ENCODE measurements around the gene VIPR2. TPM values are rescaled to one million over a fixed set of nuclear protein-coding genes. Genes with fewer than 3 reads are reported as not detected.

The VIPR2 gene
- total RNA-seq, 1 experiment from 2014 or later, result not detected

DNA sequence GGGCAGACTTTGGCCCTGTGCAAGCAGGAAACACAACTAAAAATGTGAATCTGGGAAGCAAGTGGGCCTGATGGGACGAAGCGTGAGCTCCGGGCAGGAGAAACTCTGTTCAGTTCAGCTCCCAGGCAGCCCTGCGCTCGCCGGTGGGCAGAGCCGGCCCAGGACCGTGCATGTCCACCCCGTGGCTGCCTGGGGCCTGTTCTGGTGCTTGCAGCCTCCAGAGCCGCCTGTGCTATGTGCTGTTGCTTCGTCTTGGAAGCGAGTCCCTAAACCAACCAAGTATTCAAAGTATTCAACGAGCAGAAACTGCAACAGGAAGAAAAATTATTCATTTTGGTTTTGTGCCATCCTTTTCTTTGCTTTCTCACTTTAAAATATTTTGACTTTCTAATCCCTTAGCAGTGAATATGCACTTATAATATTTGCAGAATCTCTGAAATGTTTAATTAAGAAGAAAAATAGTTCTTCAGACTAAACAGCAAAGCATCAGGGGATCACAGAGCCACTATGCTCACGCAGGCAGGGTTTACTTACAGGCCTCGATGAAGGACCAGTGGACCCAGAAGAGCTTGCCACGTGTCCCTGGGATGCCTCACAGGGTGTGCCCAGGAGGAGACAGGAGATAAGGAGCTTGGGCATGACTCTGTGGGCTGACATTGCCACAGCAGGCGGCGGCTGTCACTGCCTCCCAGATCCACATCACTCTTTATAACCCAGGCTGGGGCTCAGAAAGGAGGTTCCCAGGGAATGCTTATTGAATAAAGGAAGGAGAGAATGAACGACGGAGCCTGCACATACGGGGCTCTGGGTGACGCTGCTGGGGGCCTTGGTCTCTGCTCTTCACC lies 45.6 kb downstream of the VIPR2 start:
- DNase-seq (ENCODE audit: low spot score), result no peak
- in situ Hi-C loops (cut with HindIII; ENCODE audit: low sequenced_read_pairs), result no loop called here

GRCh38 chr7:159098424-159098786 lies 46.3 kb downstream of the VIPR2 start:
- no peak for DNase-seq (ENCODE audit: low spot score)
- in situ Hi-C loops (cut with HindIII; ENCODE audit: low sequenced_read_pairs), result no loop called here

GRCh38 chr7:159097661-159098423 lies 46.8 kb downstream of the VIPR2 start:
- in situ Hi-C loops (cut with HindIII; ENCODE audit: low sequenced_read_pairs), result no loop called here
- DNase-seq (ENCODE audit: low spot score), result peak; percentile 8

GRCh38 chr7:159096736-159097581 lies 47.7 kb downstream of the VIPR2 start:
- in situ Hi-C loops (cut with HindIII; ENCODE audit: low sequenced_read_pairs), result no loop called here
- DNase-seq (ENCODE audit: low spot score), result no peak

DNA sequence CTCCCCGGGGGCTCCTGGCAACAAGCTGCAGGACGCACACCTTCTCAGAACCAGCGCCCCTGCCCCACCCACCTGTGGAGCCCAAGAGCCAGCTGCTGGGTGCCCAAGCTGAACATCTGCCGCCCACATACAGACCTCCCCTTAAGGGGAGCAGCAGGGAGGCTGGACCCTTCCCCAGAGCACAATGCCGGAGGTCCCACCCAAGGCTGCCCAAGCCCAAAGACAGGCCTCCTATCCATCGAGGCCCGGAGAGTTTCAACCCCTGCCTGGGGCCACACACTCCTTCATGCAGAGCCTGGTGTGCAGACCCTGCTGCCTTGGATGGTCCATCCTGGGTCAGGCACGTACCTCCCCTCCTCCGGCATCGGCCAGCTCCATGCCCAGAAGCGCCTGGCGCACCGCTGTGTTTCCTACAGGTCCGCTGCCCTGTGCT lies 48.7 kb downstream of the VIPR2 start:
- in situ Hi-C loops (cut with HindIII; ENCODE audit: low sequenced_read_pairs), result no loop called here

DNA sequence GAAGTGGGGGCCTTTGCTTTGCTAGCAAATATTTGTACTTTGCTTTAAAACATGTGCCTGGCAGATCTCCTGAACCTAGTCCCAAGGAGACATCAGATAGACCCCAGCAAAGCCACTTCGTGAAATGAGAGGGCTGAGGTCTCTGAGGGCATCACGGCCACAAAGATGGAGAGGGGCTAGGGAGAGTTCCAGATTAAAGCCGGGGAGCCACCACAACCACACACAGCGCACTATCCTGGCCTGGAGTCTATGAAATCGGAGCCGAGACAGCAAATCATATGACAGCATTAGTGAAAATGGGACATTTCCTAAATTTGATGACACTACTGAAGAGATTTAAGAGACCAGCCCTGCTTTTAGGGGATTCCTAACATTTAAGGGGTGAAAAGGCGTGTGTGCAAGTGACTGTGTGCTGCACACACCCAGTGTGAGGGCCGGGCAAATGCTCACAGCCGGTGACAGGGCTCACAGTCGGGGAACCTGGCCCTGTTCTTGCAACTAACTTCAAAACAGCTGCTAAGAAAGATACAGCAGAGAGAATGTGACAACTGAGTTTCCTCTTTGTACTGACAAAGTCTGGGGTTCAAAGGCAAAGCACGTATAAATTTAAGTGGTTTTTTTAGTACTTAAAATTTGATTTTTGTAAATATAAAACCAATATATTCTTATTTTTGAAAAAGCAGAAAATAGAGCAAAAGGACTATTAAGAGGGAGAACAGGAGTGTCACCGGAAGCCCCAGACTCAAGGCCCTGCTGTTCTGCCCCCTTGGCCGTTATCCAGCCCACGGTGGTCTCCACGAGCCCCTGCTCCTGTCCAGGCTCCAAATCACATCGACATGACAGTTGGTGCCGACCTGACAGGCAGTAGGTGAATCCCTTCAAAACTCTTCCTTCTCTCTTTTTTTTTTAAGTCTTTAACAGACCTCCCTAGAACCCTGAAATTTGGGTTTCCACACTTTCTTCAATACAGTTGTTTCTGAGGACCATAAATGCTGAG lies 49.5 kb downstream of the VIPR2 start:
- no peak for DNase-seq (ENCODE audit: low spot score)
- in situ Hi-C loops (cut with HindIII; ENCODE audit: low sequenced_read_pairs), result no loop called here

More for the DNA sequence above, 48.7 kb downstream of the VIPR2 start:
- DNase-seq (ENCODE audit: low spot score), result no peak

DNA sequence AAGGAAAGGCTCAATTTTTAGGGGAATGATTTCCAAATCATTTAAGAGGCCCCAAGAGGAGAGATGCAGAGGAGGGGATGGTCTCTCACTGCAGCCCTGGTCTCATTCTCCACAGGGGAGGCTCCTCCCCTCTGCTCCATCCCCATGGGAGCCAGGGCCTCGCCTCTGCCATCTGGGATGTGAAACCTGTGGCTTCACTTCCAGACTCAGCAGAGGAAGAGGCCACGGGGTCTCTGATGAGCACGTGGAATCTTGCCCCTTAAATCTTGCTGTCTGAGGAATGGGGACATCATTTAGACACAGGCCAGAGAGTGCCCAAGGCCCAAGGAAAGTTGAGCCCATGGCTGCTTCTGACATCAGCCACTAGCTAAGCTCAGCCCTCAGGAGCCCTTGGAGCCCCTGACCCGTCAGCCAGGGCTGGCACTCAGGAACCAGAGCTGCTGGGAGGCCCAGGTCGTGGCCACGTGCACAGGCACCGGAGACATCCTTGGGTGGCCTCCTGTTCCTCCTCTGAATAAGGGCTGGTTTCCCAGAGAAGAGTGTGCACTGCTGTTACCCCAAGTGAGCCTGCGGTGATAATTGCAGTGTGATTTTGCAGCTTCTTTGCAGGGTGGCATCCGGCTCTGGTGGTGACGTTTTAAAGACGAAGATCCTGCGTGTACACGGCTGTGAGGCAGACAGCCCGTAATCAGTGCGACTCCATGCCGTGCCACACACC lies 50.5 kb downstream of the VIPR2 start:
- no peak for DNase-seq (ENCODE audit: low spot score)
- in situ Hi-C loops (cut with HindIII; ENCODE audit: low sequenced_read_pairs), result no loop called here

GRCh38 chr7:159093351-159093971 lies 51.2 kb downstream of the VIPR2 start:
- no peak for DNase-seq (ENCODE audit: low spot score)
- in situ Hi-C loops (cut with HindIII; ENCODE audit: low sequenced_read_pairs), result no loop called here

DNA sequence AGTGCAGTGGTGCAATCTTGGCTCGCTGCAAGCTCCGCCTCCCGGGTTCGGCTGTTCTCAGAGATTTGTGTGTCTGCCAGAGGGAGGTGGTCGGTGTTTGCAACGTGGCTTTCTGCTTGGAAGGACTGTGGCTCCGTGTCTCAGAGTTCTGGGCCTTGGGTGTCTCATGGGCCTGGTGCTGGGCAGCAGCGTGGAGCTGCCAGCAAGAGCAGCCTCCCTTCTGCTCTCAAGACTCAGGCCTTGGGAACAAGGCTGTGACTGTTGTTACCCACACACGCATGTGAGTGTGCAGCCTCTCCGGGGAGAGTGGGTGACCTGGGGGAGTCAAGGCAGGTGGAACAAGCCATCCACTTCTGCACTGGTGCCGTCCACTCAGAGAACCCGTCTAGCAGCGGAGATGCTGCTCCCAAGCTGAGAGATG lies 52.0 kb downstream of the VIPR2 start:
- DNase-seq (ENCODE audit: low spot score), result no peak
- in situ Hi-C loops (cut with HindIII; ENCODE audit: low sequenced_read_pairs), result no loop called here

DNA sequence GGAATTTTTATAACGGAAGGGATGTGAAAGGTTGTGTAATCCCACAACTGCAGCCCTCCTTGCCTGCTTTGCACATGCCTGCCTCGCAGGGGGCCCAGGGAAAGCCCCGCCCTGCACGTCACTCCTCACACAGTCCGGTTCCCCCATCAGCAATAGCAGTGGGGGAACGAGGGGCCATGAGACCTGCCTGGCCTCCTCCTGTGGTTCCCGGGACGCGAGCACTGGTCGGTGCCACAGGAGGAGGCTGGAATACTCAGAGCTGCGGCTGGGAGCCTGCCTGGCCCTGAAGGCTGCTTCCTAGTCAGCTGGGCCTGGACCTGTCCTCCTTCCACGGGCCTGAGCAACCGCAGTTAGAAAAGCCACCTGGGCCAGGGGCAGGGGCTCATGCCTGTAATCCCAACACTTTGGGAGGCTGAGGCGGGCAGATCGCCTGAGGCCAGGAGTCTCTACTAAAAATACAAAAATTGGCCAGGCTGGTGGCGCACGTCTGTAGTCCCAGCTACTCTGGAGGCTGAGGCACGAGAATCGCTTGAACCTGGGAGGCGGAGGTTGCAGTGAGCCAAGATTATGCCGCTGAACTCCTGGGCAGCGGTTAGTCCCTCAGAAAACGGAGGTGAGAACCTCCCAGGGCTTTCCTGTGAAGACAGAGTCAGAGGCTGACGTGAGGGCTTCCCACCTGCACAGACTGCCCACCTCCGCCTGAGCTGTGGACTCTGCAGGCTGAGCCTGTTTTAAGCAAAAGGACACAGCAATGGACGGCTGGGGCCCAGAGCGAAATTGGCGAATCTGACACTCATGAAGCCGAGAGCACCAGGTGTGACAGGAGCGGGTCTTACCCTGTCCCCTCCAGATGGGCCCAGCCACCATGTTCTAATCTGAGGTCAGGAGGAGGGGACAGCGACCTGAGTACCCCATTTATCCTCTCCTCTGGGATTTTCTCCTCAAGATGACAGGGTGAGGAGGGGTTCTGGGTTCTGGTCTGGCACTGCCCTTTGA lies 52.9 kb downstream of the VIPR2 start:
- in situ Hi-C loops (cut with HindIII; ENCODE audit: low sequenced_read_pairs), result no loop called here
- DNase-seq (ENCODE audit: low spot score), result no peak

DNA sequence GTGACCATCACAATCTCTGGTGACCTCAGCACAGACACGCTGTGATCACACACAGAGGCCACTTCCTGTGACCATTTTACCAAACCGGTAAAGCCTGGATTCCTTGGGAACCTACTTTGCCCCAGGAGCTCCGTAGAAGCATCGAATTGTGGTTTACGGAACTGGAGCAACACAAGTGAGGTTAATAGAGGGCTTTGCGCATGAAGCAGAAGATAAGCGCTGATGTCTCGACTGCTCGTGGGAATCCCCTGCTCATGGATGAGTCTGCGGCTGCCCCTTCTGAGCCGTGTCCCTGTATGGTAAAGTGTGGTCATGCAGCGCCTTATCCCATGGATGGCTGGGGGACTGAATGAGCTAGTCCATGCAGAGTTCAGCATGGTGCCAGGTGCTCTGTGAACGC lies 53.6 kb downstream of the VIPR2 start:
- DNase-seq (ENCODE audit: low spot score), result no peak
- in situ Hi-C loops (cut with HindIII; ENCODE audit: low sequenced_read_pairs), result no loop called here

DNA sequence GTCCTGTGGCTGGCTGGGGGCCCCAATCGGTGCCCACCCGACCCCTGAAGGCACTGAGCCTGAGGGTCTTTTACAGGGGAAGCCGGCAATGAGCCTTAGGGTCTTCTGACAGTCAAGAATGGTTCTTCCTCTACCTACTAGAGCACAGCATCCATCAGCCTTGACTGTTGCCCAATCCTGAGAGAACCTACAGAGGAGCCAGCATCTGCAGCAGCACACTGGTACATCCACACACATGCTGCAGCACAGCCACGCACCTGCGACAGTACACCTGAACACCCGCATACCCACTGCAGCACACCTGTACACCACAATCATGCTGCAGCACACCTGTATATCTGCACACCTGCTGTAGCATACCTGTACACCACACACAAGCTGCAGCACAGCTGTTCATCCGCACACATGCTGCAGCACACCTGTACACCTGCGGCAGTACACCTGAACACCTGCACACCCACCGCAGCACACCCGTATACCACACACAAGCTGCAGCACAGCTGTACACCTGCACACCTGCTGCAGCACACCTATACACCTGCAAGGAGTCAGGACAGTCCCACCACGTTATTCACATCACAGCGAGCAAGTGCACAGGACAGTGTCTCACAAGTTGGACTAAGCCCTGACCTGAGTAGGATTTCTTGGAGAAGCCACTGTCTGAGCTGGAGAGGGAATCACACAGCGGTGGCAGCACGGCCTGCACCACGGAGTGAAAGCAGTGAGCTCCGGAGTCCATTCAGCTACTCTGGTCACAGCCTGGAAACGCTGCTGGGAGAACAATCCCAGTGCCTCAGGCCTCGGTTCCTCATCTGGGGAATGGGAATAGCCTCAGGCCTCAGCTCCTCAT lies 56.4 kb downstream of the VIPR2 start:
- DNase-seq (ENCODE audit: low spot score), result no peak
- in situ Hi-C loops (cut with HindIII; ENCODE audit: low sequenced_read_pairs), result no loop called here

DNA sequence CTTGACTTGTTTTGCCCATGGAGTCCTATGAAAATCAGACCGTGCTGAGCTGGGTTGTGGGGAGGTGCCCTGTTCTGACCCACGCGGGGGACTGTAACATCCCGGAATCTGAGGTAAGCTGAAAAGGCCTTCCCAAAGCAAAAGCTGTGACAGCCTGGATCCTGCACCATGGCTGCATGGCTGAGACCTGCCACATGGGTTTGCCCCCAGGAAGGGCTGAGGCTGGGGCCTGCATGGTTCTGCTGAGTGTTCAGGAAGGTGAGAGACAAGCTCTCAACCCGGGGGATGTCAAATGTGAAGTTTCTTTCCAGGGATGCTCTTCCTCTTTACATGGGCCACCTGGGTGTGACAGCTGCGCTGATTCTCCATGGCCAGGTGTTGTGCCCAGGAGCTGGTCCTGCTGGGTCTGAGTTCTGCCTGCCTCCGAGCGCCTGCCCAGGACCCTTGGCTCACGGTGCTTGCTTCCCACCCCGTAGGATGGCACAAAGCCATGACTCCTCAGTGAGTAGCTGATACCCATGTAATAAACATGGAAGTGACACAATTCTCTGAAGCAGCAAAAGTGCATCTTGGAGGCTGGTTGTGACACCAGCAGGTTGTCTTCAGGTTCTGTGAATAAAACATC lies 58.3 kb downstream of the VIPR2 start:
- in situ Hi-C loops (cut with HindIII; ENCODE audit: low sequenced_read_pairs), result no loop called here
- DNase-seq (ENCODE audit: low spot score), result no peak

DNA sequence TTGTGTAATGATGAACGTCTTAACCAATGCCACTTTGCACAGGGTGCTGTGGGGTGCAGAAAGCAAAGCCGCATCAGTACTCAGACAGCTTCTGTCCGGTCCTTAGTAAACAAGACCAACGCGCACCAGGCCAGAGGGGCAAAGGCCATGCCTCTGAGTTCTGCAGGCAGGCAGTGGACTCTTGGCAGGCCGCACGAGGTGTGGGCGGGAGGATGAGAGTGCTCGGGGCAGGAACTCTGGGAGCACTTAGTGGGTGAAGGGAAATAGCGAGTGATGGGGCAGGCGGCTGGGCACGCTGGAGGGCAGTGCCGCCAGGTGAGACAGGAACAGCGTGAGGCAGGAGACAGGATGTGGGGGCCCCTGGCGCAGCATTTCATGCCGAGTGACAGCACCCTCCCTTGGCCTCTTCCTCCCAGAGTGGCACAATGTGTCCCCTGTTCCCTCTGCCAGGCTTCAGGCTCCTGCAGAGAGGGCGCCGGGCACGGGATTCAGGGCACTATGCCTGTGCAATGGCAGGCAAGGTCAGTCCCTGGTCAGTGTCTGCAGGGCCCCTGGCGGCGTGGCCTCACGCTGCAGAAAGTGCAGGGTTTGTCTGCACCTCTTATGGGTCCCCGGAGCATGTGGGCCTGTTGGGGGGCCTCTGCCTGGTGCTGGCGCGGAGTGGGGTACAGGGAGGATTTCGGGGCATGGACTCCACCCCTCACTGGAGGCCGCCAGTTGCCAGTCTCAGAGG lies 60.4 kb downstream of the VIPR2 start:
- DNase-seq (ENCODE audit: low spot score), result no peak
- in situ Hi-C loops (cut with HindIII; ENCODE audit: low sequenced_read_pairs), result no loop called here

DNA sequence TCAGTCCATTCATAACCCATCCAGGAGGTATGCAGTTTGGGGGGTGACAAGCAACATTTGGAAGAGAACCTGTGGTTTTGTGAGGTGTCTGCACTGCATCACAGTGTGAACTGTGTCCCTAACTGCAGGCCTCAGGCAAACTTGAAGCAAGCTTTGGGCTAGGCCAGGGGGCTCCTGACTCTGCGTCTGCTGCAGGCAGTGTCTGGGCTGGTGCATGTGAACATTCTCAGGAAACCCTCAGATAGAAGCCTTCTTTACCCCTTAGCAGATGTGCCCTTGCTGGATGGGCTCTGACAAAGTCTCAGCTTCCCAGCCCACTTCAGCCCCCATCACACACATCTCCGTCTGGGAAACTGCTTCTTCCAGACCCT lies 61.0 kb downstream of the VIPR2 start:
- in situ Hi-C loops (cut with HindIII; ENCODE audit: low sequenced_read_pairs), result no loop called here
- no peak for DNase-seq (ENCODE audit: low spot score)
